ENCODE data around the gene KIAA0513.

- TF ChIP-seq CTCF (optimal IDR thresholded peaks at IDR 0.05 in 1 of 3, IDR thresholded peaks at IDR 0.05 in 1 of 3, conservative IDR thresholded peaks at IDR 0.05 in 1 of 3; ENCODE audit: extremely low read depth in 1 of 3, insufficient read depth in 2 of 3, low read length in 3 of 3): no peak
- no peak for TF ChIP-seq EZH2 (IDR thresholded peaks at IDR 0.05; ENCODE audit: low read length)
Observed at GRCh38 chr16:85117418-85117817, 89.8 kb downstream of the KIAA0513 start.
